ENCODE results near the gene PRKG2. TPM values are rescaled to one million over a fixed set of nuclear protein-coding genes. Genes with fewer than 3 reads are reported as not detected.

PRKG2 gene
- total RNA-seq, 3 donors from 2014 or later (not counting 1 experiment from before 2014, with no cell fraction given), result 0.09 to 1.2 (median 0.15) TPM

GRCh38 chr4:81095389-81095788 lies 119.6 kb downstream of the PRKG2 start:
- Histone ChIP-seq H3K27me3 (ENCODE audit: control insufficient read depth, insufficient read depth, low read length) (no peaks in the 10 kb centered on the region), H3K4me3 (ENCODE audit: low read length) (no peak overlapping the region), H3K36me3 (ENCODE audit: control insufficient read depth, insufficient read depth, low read length) (no peaks in the 10 kb centered on the region), H3K9me3 (ENCODE audit: control insufficient read depth, insufficient read depth, low read length) (no peaks in the 10 kb centered on the region), H3K27ac (ENCODE audit: low read length) (no peak overlapping the region), H3K4me1 (ENCODE audit: control insufficient read depth, insufficient read depth, low read length) (no peaks in the 10 kb centered on the region)
- Mint-ChIP-seq H3K4me3 (no peak overlapping the region), H3K36me3 (no peaks in the 10 kb centered on the region), H3K9me3 (no peaks in the 10 kb centered on the region), H3K27ac (no peak overlapping the region), H3K27me3 (ENCODE audit: low read depth in 2 of 2) (no peaks in the 10 kb centered on the region), H3K4me1 (no peaks in the 10 kb centered on the region)
- ATAC-seq (no peak), DNase-seq (no peak)
- WGBS (ENCODE audit: insufficient coverage), result 72% methylated on average over 2 of the region's 2 CpGs
- no peak for TF ChIP-seq CTCF (IDR thresholded peaks at IDR 0.05)
- intact Hi-C loops (cut with micrococcal nuclease), result no loop called here

- no peak overlapping the region for H3K4me3 ChIP-seq (ENCODE audit: low read length)
These were observed 121.2 kb downstream of the PRKG2 start for GRCh38 chr4:81093720-81094401.

GRCh38 chr4:81085979-81086378 lies 129.0 kb downstream of the PRKG2 start:
- Mint-ChIP-seq H3K27me3 (ENCODE audit: low read depth in 2 of 2) (no peaks in the 10 kb centered on the region), H3K4me3 (no peak overlapping the region), H3K4me1 (no peaks in the 10 kb centered on the region), H3K9me3 (no peaks in the 10 kb centered on the region), H3K36me3 (no peaks in the 10 kb centered on the region), H3K27ac (no peak overlapping the region)
- Histone ChIP-seq H3K27me3 (ENCODE audit: control insufficient read depth, insufficient read depth, low read length) (no peaks in the 10 kb centered on the region), H3K4me1 (ENCODE audit: control insufficient read depth, insufficient read depth, low read length) (no peaks in the 10 kb centered on the region), H3K4me3 (ENCODE audit: low read length) (no peak overlapping the region), H3K27ac (ENCODE audit: low read length) (no peak overlapping the region), H3K9me3 (ENCODE audit: control insufficient read depth, insufficient read depth, low read length) (no peaks in the 10 kb centered on the region), H3K36me3 (ENCODE audit: control insufficient read depth, insufficient read depth, low read length) (no peaks in the 10 kb centered on the region)
- ATAC-seq, result no peak
- WGBS (ENCODE audit: insufficient coverage), result 74% methylated on average over 3 of the region's 3 CpGs
- intact Hi-C loops (cut with micrococcal nuclease), result no loop called here
- no peak for DNase-seq
- no peak for TF ChIP-seq CTCF (IDR thresholded peaks at IDR 0.05)

More at GRCh38 chr4:81093720-81094401, 121.2 kb downstream of the PRKG2 start:
- no peak for ATAC-seq
- Mint-ChIP-seq H3K27ac (no peak overlapping the region), H3K36me3 (no peaks in the 10 kb centered on the region), H3K9me3 (no peaks in the 10 kb centered on the region), H3K4me1 (no peaks in the 10 kb centered on the region), H3K27me3 (ENCODE audit: low read depth in 2 of 2) (no peaks in the 10 kb centered on the region), H3K4me3 (no peak overlapping the region)
- 92% methylated on average over 1 of the region's 2 CpGs for WGBS (ENCODE audit: insufficient coverage)
- TF ChIP-seq CTCF (IDR thresholded peaks at IDR 0.05), result no peak
- intact Hi-C loops (cut with micrococcal nuclease), result no loop called here
- Histone ChIP-seq H3K4me1 (ENCODE audit: control insufficient read depth, insufficient read depth, low read length) (no peaks in the 10 kb centered on the region), H3K27me3 (ENCODE audit: control insufficient read depth, insufficient read depth, low read length) (no peaks in the 10 kb centered on the region), H3K36me3 (ENCODE audit: control insufficient read depth, insufficient read depth, low read length) (no peaks in the 10 kb centered on the region), H3K9me3 (ENCODE audit: control insufficient read depth, insufficient read depth, low read length) (no peaks in the 10 kb centered on the region), H3K27ac (ENCODE audit: low read length) (no peak overlapping the region)
- no peak for DNase-seq

- H3K4me3 Mint-ChIP-seq, result no peak overlapping the region
- 96% methylated on average over 2 of the region's 3 CpGs for WGBS (ENCODE audit: insufficient coverage)
- intact Hi-C loops (cut with micrococcal nuclease), result no loop called here
These were observed 129.7 kb downstream of the PRKG2 start for GRCh38 chr4:81085291-81085690.

More at GRCh38 chr4:81085291-81085690, 129.7 kb downstream of the PRKG2 start:
- ATAC-seq, result no peak
- TF ChIP-seq CTCF (IDR thresholded peaks at IDR 0.05), result no peak
- H3K9me3 ChIP-seq (ENCODE audit: control insufficient read depth, insufficient read depth, low read length), result no peaks in the 10 kb centered on the region
- Mint-ChIP-seq H3K4me1 (no peaks in the 10 kb centered on the region), H3K27ac (no peak overlapping the region), H3K36me3 (no peaks in the 10 kb centered on the region), H3K9me3 (no peaks in the 10 kb centered on the region), H3K27me3 (ENCODE audit: low read depth in 2 of 2) (no peaks in the 10 kb centered on the region)
- H3K4me1 ChIP-seq (ENCODE audit: control insufficient read depth, insufficient read depth, low read length), result no peaks in the 10 kb centered on the region
- no peaks in the 10 kb centered on the region for H3K27me3 ChIP-seq (ENCODE audit: control insufficient read depth, insufficient read depth, low read length)
- no peak overlapping the region for H3K4me3 ChIP-seq (ENCODE audit: low read length)
- H3K27ac ChIP-seq (ENCODE audit: low read length), result no peak overlapping the region
- H3K36me3 ChIP-seq (ENCODE audit: control insufficient read depth, insufficient read depth, low read length), result no peaks in the 10 kb centered on the region
- no peak for DNase-seq
